GM03348 (cell line): ENCODE data around the gene NABP1.

Experiments used
- DNase-seq: peaks from one replicate; pipeline ENCODE4 v3.0.0; 2012; ENCODE audit warnings: low spot score

The NABP1 gene

DNA sequence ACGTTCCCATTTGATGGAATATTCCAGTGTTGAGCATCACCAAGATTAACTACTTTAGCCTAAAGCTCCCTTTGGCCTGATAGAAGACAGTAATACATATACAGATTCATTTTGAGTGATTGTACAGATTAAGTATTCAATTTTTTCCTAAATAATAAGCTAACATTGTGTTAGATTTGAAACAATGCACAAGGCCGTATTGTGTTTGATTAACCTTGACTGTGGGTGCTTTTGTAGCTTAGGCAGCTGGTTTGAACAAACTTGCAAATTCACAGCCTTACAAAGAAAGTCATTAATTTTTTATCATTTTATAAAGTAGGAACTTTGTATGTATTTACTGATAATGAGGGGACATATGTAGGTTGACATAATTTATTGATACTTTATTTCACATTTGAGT lies 29.6 kb downstream of the NABP1 start:
- no peak for DNase-seq

- DNase-seq = peak; percentile 59
Measured at GRCh38 chr2:191710411-191710900, 32.5 kb downstream of the NABP1 start.

DNA sequence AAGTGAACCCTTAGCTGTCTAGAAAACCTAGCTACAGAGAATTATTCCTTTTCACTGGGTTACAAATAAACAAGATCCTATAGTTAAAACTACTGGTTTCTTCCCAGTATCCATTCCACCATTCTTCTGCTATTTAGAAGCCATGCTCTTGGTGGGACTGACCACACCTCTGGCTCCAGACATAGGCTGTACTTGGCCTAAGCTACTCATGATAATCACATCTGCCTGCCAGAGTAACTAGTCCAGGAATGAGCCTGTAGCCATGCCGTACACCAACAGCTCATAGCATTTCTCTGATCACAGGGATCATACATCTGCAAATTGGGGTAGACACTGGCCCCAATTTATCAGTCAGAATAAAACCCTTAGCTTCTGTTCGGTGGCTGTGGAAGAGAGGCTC lies 33.7 kb downstream of the NABP1 start:
- no peak for DNase-seq

- no peak for DNase-seq
Measured at GRCh38 chr2:191713837-191714236, 35.9 kb downstream of the NABP1 start.

DNA sequence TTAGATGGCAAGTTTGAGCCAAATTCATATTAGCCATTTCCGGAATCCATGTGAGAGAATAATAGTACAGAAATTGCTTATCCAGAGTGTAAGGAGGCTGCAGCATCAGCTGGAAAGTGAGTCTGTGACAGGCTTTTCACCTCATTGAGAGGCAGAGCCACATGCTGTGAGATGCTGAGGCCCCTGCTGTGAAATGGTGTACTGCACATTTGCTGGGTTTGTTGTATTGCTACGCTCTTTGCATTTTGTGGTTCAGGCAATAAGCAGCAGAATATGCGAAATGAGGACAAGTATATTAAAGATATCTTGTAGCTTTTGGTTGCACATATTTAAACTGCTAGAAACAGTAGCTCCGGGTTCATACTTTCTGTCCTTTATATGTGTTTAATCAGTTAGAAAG lies 37.0 kb downstream of the NABP1 start:
- no peak for DNase-seq

DNA sequence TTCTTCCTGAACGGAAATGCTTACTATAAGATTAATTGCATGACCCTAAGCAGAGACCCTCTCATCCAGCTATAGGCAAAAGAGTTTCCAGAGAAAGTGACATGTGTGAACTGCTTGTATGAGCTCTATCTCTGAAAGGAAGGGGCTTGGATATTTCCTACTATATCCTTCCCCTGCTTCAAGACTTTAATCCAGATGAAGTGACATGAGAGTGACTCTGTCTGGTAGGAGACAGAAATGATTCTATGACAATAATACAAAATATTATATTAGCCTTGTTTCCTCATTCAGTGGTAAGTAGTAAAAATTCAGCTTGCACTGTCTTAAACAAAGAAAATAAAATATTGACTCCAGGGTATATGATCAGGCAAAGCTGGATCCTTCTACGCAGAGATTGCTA lies 37.5 kb downstream of the NABP1 start:
- no peak for DNase-seq

DNA sequence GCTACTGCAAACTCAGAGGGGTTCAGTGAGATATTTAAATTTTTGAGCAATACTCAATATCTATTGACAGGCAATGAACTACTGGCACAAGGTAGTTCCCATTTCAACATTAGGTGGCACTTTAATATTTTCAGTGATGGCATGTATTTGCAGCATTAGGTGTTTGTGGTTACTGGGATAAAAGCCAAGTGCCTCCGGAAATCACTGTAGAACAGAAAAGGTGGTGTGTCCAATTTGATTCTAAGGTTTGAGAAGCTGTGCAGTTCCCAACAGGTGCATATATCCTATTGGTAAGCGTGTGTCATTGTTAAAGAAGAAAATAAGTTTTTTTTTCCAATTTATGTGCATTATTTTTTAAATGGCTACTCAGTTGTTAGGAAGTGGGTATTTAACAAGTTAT lies 41.3 kb downstream of the NABP1 start:
- DNase-seq = no peak

DNA sequence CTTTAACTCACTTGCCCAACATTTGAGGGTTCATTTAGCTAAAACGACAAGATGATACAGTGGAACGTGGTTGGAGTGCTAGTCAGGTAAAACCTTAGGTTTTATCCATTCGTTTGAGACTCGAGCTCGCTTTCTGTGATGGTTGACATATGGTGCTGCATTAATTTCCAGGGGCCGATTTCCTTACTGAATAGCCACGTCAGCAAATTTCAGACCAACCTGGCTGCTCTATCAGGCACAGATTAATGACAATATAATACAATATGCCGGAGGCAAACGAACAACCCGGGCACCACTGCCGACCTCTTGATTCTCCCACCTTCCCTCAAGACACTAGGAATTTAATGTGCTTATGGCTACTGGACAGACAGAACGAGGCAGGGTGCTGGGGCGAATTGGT lies 42.0 kb downstream of the NABP1 start:
- DNase-seq = no peak

GRCh38 chr2:191721331-191721730 lies 43.4 kb downstream of the NABP1 start:
- no peak for DNase-seq

- no peak for DNase-seq
Measured at GRCh38 chr2:191724015-191724414, 46.1 kb downstream of the NABP1 start.

DNA sequence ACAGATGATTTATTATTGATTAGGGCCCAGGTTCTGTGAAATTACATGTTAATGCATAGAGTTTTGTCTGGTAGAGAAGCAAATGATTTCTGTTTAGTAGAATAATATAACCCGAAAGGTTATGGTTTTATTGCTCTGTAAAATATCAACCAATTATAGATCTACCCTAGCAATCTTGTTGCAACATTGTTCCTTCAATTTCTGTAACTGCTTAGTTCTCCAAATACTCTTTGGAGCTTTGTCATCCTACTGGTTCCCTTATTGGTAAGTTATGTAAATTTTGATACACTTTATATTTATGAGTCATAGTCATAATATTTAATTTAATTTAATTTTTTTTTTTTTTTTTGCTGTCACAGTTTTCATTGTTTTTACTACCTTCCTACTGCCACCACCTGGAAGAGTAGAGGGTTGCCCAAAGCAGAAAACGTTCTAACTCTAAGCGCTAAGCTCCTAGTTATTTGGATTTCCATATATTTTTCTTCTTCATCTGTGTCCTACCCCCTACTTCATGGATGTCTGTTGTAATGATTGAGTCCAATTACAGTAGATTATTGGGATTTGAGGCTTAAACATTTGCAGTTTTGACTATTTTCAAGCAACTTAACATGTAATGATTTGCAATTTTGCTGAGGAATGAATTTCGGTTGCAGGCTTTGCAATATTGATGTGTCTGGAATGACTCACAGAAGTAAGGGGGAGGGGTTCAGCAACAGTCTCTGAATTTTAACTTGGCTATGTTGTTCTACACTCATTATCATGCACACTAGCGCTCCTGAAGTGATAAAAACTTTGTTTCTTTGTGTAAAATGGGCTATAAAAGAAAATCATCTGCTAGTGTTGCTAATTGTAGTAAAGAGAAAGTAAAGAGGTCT lies 51.1 kb downstream of the NABP1 start:
- peak; percentile 20 for DNase-seq

- no peak for DNase-seq
Measured at GRCh38 chr2:191730263-191730662, 52.3 kb downstream of the NABP1 start.
